Effector memory CD4-positive, alpha-beta T cell (primary cell): Measurements from ENCODE around the gene EMILIN2.

Experiments used
- DNase-seq, 3 donors: peaks; one replicate each; pipeline ENCODE4 v3.0.0-alpha.2; 2020
- H3K27ac ChIP-seq: 2 replicates; pipeline ENCODE4 v1.7.0; 2013; ENCODE audit warnings: mild to moderate bottlenecking, low read length, moderate library complexity; ENCODE audit not compliant: insufficient read depth, poor library complexity, severe bottlenecking
- H3K27me3 ChIP-seq: replicated peaks from 2 replicates; pipeline ENCODE4 v1.7.0; 2013; ENCODE audit warnings: mild to moderate bottlenecking, low read length; ENCODE audit not compliant: insufficient read depth, control insufficient read depth, poor library complexity, severe bottlenecking
- H3K36me3 ChIP-seq: 2 replicates; pipeline ENCODE4 v1.7.0; 2013; ENCODE audit warnings: mild to moderate bottlenecking, low read length, moderate library complexity; ENCODE audit not compliant: control insufficient read depth, insufficient read depth
- H3K4me1 ChIP-seq: 2 replicates; pipeline ENCODE4 v1.7.0; 2013; ENCODE audit warnings: low read length, mild to moderate bottlenecking; ENCODE audit not compliant: control insufficient read depth, insufficient read depth, poor library complexity, severe bottlenecking
- H3K4me3 ChIP-seq: 2 replicates; pipeline ENCODE4 v1.7.0; 2013; ENCODE audit warnings: low read length, low read depth, mild to moderate bottlenecking; ENCODE audit not compliant: insufficient read depth, poor library complexity, severe bottlenecking
- H3K9me3 ChIP-seq: 2 replicates; pipeline ENCODE4 v1.7.0; 2013; ENCODE audit warnings: mild to moderate bottlenecking, low read length, moderate library complexity; ENCODE audit not compliant: control insufficient read depth

Gene EMILIN2

GRCh38 chr18:2905854-2906703, 59.3 kb downstream of the EMILIN2 start:
- peaks cover 4% of the 10 kb centered on the region for H3K36me3 ChIP-seq
- H3K27ac ChIP-seq, result peak overlapping the region; percentile 59
- H3K4me3 ChIP-seq, result peak overlapping the region; percentile 81
- H3K27me3 ChIP-seq, result no peaks in the 10 kb centered on the region
- DNase-seq, result peak in 2 of 3 donors; percentile 18 to 43
- peaks cover 14% of the 10 kb centered on the region for H3K4me1 ChIP-seq
- H3K9me3 ChIP-seq, result no peaks in the 10 kb centered on the region

- DNase-seq, result peak; percentile 30 to 43 (median 43)
- Histone ChIP-seq H3K9me3 (no peaks in the 10 kb centered on the region), H3K36me3 (peaks cover 4% of the 10 kb centered on the region), H3K4me1 (peaks cover 14% of the 10 kb centered on the region), H3K27me3 (no peaks in the 10 kb centered on the region), H3K4me3 (peak overlapping the region; percentile 81), H3K27ac (peak overlapping the region; percentile 59)
These were observed 60.1 kb downstream of the EMILIN2 start for GRCh38 chr18:2906704-2907549.

- Histone ChIP-seq H3K27me3 (no peaks in the 10 kb centered on the region), H3K4me3 (peak overlapping the region; percentile 81), H3K36me3 (peaks cover 4% of the 10 kb centered on the region), H3K27ac (peak overlapping the region; percentile 59), H3K4me1 (peaks cover 14% of the 10 kb centered on the region), H3K9me3 (no peaks in the 10 kb centered on the region)
- no peak for DNase-seq
These were observed 60.8 kb downstream of the EMILIN2 start for GRCh38 chr18:2907550-2908135.

- H3K4me1 ChIP-seq, result peaks cover 14% of the 10 kb centered on the region
- no peaks in the 10 kb centered on the region for H3K9me3 ChIP-seq
- no peak overlapping the region for H3K27ac ChIP-seq
- no peaks in the 10 kb centered on the region for H3K27me3 ChIP-seq
- peaks cover 11% of the 10 kb centered on the region for H3K36me3 ChIP-seq
- DNase-seq, result no peak
- H3K4me3 ChIP-seq, result no peak overlapping the region
These were observed 61.5 kb downstream of the EMILIN2 start for GRCh38 chr18:2908166-2908945.

- Histone ChIP-seq H3K9me3 (no peaks in the 10 kb centered on the region), H3K27ac (peak overlapping the region; percentile 4), H3K36me3 (peaks cover 16% of the 10 kb centered on the region), H3K4me1 (peaks cover 14% of the 10 kb centered on the region), H3K4me3 (no peak overlapping the region), H3K27me3 (no peaks in the 10 kb centered on the region)
- no peak for DNase-seq
These were observed 62.1 kb downstream of the EMILIN2 start for GRCh38 chr18:2908946-2909335.

DNA sequence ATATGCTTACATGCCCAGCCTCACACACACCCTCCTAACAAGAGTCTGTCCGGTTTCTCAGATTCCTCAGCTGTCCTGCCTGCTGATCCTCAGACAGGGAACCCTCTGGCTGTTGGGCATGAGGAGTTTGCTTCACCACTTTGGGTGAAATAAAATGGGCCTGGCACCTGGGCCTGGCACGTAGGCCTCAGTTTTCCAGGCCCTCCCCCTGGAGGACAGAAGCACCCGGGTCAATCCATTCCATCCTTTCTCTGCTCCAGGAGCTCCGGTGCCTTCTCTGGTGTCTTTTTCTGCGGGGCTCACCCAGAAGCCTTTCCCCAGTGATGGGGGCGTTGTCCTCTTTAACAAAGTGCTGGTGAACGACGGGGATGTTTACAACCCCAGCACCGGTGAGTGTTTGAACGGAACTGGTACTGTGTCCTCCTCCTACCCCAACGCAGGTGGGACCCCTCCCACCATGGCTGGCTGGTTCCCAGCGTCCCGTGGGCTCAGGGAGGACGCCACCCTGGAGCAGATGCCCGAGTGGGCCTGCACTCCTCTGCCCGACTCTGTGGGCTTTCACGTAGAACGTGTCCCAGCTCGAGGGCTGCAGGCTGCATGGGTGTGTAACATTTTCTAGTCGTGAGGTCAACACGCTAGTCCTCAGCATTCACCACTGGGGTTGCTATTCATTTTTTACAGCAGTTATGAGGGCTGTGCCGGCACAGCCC, 62.8 kb downstream of the EMILIN2 start:
- Histone ChIP-seq H3K4me3 (no peak overlapping the region), H3K9me3 (no peaks in the 10 kb centered on the region), H3K27me3 (no peaks in the 10 kb centered on the region), H3K36me3 (peaks cover 21% of the 10 kb centered on the region), H3K4me1 (peaks cover 14% of the 10 kb centered on the region), H3K27ac (peak overlapping the region; percentile 4)
- DNase-seq, result no peak

DNA sequence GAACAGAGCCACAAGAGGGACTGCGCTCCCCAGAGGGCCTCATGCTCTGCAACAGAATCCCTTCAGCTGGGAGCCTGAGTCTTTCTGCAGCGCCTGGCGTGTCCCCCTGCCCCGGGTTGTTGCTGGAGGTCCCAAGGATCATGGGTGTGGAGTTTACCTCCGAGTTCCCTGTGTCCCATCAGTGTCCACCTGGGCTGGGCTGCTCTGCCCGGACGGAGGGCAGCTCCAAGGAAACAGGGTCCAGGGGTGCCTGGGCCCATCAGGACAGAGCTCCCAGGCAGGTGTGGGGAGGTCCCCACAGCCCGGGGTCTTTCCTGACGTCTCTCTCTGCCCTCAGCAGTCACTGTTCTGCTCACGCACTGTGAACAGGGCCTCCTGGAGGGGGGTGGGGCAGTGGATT, 63.5 kb downstream of the EMILIN2 start:
- Histone ChIP-seq H3K27ac (no peak overlapping the region), H3K4me1 (peaks cover 14% of the 10 kb centered on the region), H3K9me3 (no peaks in the 10 kb centered on the region), H3K36me3 (peaks cover 28% of the 10 kb centered on the region), H3K4me3 (no peak overlapping the region), H3K27me3 (no peaks in the 10 kb centered on the region)
- DNase-seq, result no peak

- Histone ChIP-seq H3K9me3 (no peaks in the 10 kb centered on the region), H3K27me3 (no peaks in the 10 kb centered on the region), H3K4me1 (peaks cover 11% of the 10 kb centered on the region), H3K27ac (no peak overlapping the region), H3K4me3 (no peak overlapping the region), H3K36me3 (peaks cover 32% of the 10 kb centered on the region)
- no peak for DNase-seq
These were observed 64.1 kb downstream of the EMILIN2 start for GRCh38 chr18:2910751-2911425.
